SH-SY5Y (cell line): ENCODE data around the gene SBF1.

Source experiments
- GATA2 ChIP-seq: IDR thresholded peaks from 2 replicates; pipeline ENCODE4 v1.6.1; 2011; ENCODE audit warnings: mild to moderate bottlenecking, low read depth, low read length
- GATA3 ChIP-seq: IDR thresholded peaks from 2 replicates; pipeline ENCODE4 v1.6.1; 2011; ENCODE audit warnings: low read depth, mild to moderate bottlenecking, low read length, moderate library complexity

Gene SBF1

GRCh38 chr22:50500452-50500851 lies 25.6 kb upstream of the SBF1 start:
- TF ChIP-seq GATA3 (no peak), GATA2 (no peak)

DNA sequence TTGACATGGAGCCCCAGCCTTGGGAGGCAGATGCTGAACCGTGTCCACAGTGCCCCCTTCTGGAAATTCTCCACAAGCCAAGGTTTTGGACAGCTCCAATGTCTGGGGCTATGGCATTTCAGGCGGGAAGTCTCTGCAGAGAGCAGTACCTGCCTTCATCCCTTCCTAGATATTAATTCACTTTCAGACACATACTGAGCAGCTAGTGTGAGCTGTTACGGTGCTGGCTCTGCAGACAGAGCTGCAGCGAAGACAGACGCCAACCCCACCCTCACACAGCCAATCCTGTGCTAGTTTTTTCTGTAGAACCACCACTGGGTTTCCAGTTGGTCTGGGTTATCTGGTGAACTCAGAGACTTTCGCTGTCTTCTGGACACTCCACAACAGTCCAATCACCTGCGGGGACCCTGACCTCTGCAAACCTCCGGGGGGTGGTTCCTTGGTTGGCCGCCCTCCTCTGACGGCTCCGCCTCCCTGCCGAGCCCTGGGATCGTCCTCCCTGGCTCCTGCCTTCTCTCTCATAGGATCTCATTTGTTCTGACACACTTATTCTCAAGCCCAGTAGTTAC lies 23.6 kb upstream of the SBF1 start:
- no peak for TF ChIP-seq GATA2
- TF ChIP-seq GATA3 = no peak

GRCh38 chr22:50497093-50497492 lies 22.3 kb upstream of the SBF1 start:
- TF ChIP-seq GATA3 (no peak), GATA2 (no peak)

- TF ChIP-seq GATA3 (no peak), GATA2 (no peak)
Measured at GRCh38 chr22:50490531-50491308, 15.9 kb upstream of the SBF1 start.

- no peak for TF ChIP-seq GATA2
- no peak for TF ChIP-seq GATA3
Measured at GRCh38 chr22:50489363-50490243, 14.8 kb upstream of the SBF1 start.

GRCh38 chr22:50488886-50489285 lies 14.1 kb upstream of the SBF1 start:
- TF ChIP-seq GATA3 (no peak), GATA2 (no peak)

GRCh38 chr22:50488006-50488677 lies 13.3 kb upstream of the SBF1 start:
- TF ChIP-seq GATA3 = no peak
- TF ChIP-seq GATA2 = no peak

- no peak for TF ChIP-seq GATA2
- no peak for TF ChIP-seq GATA3
Measured at GRCh38 chr22:50487290-50488005, 12.6 kb upstream of the SBF1 start.

GRCh38 chr22:50486561-50487289 lies 11.9 kb upstream of the SBF1 start, which contains the start of gene MIOX:
Gene MIOX, plus strand, starts transcription at chr22:50486859. Its CDS starts 39 bp downstream, at chr22:50486898.
- TF ChIP-seq GATA2 = no peak

DNA sequence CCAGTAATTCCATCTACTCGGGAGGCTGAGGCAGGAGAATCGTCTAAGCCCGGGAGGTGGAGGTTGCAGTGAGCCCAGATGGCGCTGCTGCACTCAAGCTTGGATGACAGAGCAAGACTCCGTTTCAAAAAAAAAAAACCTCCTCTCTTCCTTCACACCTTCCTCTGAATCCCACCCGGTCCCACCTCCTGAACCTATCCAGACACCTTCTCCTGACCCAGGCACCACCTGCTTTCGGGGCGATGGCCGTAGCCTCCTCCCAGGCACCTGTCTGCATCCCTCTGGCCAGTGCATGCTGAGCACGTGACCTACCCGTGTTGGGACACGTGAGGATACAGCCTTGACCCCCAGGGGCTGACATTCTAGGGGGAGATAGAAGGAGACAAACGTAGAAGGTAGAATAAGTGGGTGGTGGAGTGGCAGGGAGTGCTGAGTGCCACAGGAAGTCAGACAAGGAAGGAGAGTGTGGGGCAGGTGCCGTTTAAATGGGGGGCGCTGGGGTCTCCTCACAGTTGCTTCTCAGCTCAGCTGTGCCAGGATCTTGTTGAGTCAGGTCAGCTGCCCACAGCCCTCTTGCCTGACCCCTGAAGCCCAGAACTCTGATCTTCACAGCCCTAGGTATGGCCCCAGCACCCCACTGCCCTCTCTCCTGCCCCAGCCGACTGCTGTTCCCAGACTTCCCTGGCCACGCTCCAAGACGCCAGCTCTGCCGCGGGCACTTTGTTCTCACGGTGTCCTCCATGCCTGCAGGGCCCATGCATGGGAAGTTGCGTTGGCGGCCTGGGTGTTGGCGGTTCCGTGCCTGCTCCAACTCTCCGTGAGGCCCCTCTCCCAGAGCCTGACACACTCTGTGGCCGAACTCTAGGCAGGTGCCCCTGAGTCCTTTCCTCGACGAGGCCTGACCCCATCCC lies 10.6 kb upstream of the SBF1 start:
- TF ChIP-seq GATA2 = no peak
- no peak for TF ChIP-seq GATA3

- TF ChIP-seq GATA2 (no peak), GATA3 (no peak)
Measured at GRCh38 chr22:50483977-50484853, 9.4 kb upstream of the SBF1 start.

GRCh38 chr22:50483556-50483955 lies 8.7 kb upstream of the SBF1 start:
- TF ChIP-seq GATA3 = no peak
- no peak for TF ChIP-seq GATA2
